Forelimb muscle (tissue), 1 donor: Measurements from ENCODE around the gene AKR1B15. TPM values are rescaled to one million over a fixed set of nuclear protein-coding genes. Genes with fewer than 3 reads are reported as not detected.
"Not testable (repeated sequence)": the region's sequence is repeated elsewhere in the genome, so short reads cannot be mapped to it uniquely, and the experiment has no call there.

Experiments
- DNase-seq: peaks from one replicate; pipeline ENCODE4 v3.0.0-alpha.2; 2013; ENCODE audit warnings: low read depth
- polyA plus RNA-seq: library from polyadenylated mRNA; unstranded; fragments of 120-200 nt; gene quantifications from one replicate; pipeline ENCODE4 v1.2.1, GENCODE V29; 2013; ENCODE audit not compliant: insufficient read length

AKR1B15 gene
- polyA plus RNA-seq, 1 donor, result 0.42 TPM

DNA sequence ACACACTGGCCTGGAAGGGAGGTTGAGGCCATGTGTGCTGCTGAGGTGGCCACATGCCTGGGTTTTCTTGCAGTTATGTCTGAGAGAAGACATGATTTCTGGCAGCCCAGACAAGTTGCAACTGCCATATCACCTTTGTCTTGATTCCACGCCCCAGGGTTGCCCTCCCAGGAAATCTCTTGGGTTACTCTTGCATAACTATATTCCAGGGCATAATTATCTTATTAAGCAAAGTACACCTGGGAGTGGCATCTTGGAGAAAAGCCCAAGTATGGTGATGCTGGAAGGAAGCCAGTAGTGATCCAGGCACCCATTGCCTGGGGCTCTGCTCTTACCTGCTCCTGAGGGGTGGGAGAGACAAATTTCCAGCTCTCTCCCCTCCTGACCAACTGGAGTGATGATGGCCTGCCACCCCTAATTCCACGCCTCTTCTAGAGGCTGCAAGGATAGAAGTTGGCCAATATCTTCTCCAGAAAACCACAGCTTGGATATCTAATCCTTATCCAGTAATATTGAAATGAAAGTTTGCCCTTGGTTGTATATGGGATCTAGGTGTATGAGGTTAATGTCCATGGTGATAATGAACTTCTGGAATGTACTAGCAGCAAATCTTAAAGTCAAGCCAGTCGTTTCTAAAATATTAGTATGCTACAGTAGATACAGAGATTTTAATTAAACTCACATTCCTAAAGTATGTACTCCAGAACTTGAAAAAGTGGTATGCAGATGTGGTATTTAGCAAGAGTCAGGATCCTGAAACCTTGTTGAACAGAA lies 16.5 kb upstream of the AKR1B15 start:
- no peak for DNase-seq

DNA sequence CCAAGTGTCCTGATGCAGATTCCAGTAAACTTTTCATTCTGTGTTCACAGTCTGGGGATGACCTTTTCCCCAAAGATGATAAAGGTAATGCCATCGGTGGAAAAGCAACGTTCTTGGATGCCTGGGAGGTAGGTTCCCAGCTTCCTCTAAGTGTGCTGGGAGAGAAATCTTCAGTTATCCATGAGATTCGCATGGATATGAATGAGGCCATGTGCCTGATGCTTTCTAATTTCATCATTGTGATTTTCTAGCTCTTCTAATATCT lies 16.0 kb upstream of the AKR1B15 start:
- no peak for DNase-seq

GRCh38 chr7:134533288-134533771 lies 15.6 kb upstream of the AKR1B15 start:
- DNase-seq, result no peak

GRCh38 chr7:134534633-134535032 lies 14.3 kb upstream of the AKR1B15 start:
- DNase-seq, result no peak

DNA sequence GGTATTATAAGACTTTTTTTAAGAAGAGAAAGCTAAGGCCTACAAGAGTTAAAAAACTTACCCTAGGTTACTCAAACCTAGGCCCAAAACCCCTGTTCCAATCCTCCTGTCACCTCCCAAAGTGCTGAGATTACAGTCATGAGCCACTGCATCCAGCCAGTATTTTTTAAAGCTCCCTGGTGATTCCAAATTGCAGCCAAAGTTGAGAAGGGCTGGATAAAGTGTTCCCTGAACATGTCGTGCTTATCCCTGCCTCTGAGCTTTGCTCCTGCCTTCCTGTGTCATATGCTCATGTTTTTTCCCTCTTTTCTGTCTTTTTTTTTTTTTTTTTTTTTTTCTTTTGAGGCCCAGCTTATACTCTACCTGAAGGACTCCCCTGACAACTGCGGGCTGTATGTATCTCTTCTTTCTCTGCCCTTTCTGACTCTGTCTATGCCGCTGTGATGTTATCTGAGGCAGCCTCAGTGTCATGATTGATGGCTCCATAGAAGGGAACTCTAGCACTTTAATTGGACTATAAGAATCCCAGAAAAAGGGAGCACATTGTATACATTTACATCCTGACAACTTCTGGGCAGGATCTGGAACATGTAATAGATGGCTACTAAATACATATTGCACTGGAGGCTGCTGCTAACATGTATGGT lies 13.5 kb upstream of the AKR1B15 start:
- DNase-seq, result no peak

DNA sequence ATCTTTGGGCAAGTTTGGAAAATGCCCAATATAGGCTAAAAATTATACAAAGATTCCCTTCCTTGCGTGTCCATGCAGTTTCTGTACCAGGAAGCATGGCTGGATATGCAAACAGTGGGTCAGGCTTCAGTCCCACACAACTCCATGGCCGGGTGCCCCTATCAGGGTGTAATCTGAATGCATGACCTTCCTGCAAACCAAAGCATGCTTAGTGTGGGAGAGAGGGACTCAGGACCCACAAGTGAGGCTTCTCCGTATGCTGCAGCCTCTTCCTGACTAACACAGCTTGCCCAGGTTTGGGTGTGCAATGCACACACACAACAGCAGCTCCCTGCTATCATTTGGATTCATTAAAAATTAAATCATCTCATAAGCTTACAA lies 13.0 kb upstream of the AKR1B15 start:
- no peak for DNase-seq

GRCh38 chr7:134536558-134536957 lies 12.4 kb upstream of the AKR1B15 start:
- DNase-seq, result not testable (repeated sequence)

DNA sequence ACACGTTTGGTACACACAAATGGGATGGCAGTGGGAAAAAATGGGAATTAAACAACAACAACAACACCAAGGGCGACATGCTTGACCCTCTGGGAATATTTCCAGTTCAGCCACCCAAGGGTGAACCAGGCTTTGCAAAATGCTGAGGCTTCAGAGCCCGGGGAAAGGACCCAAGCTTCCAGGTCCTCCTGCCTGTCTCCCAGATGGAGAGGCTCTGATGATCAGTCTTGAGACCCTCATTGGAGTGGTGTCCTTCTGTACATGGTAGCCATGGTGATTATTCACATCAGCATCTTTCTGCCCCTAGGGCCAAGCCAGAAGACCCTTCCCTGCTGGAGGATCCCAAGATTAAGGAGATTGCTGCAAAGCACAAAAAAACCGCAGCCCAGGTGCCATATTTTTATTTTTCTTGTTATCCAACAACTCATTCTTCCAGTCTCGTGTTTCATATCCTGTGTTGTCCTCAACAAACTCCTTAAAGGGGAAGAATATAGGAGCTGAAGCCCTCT lies 11.6 kb upstream of the AKR1B15 start:
- DNase-seq, result not testable (repeated sequence)

DNA sequence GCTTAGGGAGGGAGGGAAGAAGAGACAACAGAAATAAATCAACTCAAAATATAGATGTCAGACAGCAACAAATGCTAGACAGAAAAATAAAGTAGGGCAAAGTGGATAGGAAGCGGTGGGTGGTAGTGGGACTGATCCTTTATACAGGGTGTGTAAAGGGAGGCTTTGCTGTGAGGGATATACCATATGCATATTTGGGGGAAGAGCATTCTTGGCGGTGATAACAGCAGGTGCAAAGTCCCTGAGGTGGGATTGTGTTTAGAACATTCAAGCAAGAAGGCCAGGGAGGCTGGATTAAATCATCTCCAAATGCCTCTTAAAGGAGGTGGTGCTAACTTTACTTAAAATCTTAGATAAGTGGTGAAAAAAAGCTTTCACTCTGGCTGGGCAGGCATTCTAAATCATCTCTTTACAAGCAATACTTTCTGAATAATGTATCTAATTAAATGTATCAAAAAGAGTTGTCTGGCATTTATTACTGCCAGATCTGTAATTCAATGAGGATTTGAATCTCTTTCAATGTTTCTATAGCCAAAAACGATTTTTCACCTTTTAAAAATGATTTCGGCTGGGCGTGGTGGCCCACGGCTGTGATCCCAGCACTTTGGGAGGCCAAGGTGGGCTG lies 9.4 kb upstream of the AKR1B15 start:
- DNase-seq, result no peak

DNA sequence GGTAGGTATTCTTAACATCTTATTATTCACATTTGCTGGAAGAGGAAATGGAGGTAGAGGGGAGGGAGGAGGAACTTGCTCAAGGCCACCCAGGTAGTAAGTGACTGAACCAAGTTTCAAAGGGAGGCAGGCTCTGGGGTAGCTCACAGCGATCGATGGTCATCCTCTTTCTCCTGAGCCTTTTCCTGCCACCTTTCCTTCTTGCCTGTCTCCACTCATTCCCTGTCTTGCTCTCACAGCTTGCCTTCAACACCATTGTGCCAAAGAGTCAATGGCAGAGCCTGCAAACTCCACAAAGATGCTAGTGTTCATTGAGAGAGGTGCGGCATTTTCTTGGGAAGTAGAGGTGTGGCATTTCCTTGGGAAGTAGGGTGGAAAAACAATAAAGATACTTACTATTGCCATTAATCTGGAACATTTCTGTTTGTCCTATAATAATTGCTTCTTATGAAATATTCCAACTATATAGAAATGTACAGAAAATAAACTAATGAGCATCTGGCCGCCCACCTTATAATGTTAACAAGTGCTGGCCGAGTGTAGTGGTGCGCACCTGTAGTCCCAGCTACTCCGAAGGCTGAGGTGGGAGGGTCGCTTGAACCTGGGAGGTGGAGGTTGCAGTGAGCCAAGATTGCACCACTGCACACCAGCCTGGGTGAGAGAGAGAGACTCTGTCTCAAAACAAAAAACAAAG lies 7.3 kb upstream of the AKR1B15 start:
- DNase-seq, result not testable (repeated sequence)

GRCh38 chr7:134542195-134542771 lies 6.6 kb upstream of the AKR1B15 start:
- no peak for DNase-seq

DNA sequence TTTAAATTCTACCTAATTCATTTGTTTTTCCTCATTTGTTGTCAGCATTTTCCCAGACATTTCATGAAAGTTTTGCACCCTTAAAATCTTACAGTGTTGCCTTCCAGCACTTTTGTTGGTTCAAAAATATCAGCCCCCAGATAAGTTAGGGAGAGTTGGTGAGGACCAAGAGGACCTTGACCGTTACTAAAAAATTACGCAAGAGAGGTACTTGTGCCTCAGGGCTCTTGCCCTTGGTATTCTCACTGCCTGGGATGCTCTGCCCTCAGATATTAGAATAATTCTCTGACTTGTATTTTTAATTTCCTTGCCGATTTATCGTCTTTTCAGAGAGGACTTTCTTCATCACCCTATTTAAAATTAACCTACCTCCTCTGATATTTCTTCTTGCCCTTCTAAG lies 3.5 kb upstream of the AKR1B15 start:
- no peak for DNase-seq

- no peak for DNase-seq
Observed at GRCh38 chr7:134545918-134546317, 3.0 kb upstream of the AKR1B15 start.

GRCh38 chr7:134546955-134547354 lies 2.0 kb upstream of the AKR1B15 start:
- DNase-seq, result no peak

GRCh38 chr7:134547397-134548054 lies 1.4 kb upstream of the AKR1B15 start:
- peak; percentile 26 for DNase-seq

- DNase-seq, result no peak
Observed at GRCh38 chr7:134549366-134549765, 456 bp downstream of the AKR1B15 start.

GRCh38 chr7:134552105-134552504 lies 3.2 kb downstream of the AKR1B15 start:
- DNase-seq, result no peak

GRCh38 chr7:134553976-134554375 lies 5.1 kb downstream of the AKR1B15 start:
- DNase-seq, result no peak

- no peak for DNase-seq
Observed at GRCh38 chr7:134554417-134554966, 5.6 kb downstream of the AKR1B15 start.

- DNase-seq, result no peak
Observed at GRCh38 chr7:134557391-134557790, 8.5 kb downstream of the AKR1B15 start.

GRCh38 chr7:134558370-134558769 lies 9.5 kb downstream of the AKR1B15 start:
- DNase-seq, result no peak
